ENCODE results near the gene CYP2U1.

GRCh38 chr4:107977966-107978705 lies 46.8 kb downstream of the CYP2U1 start:
- TF ChIP-seq CHD1 (IDR thresholded peaks at IDR 0.05; ENCODE audit: low read depth, low read length) (no peak), SUZ12 (IDR thresholded peaks at IDR 0.05; ENCODE audit: low read length) (no peak), RXRA (IDR thresholded peaks at IDR 0.05; ENCODE audit: insufficient read depth, low read depth, low read length) (no peak), POLR2A (IDR thresholded peaks at IDR 0.05; ENCODE audit: control extremely low read depth in 1 of 2, low read depth in 2 of 2, low read length in 2 of 2) (no peak), CTCF (IDR thresholded peaks at IDR 0.05; ENCODE audit: control extremely low read depth in 1 of 3, insufficient read depth in 1 of 3, low read depth in 1 of 3, low read length in 3 of 3) (no peak), BRCA1 (IDR thresholded peaks at IDR 0.05; ENCODE audit: low read depth, low read length) (no peak), YY1 (IDR thresholded peaks at IDR 0.05; ENCODE audit: low read depth, low read length) (no peak), EP300 (IDR thresholded peaks at IDR 0.05; ENCODE audit: borderline replicate concordance in 1 of 2, low read depth in 2 of 2, low read length in 2 of 2) (no peak), BACH1 (IDR thresholded peaks at IDR 0.05; ENCODE audit: low read length) (no peak), SP1 (IDR thresholded peaks at IDR 0.05; ENCODE audit: low read depth, low read length) (no peak), RAD21 (IDR thresholded peaks at IDR 0.05 in 1 of 2, conservative IDR thresholded peaks at IDR 0.05 in 1 of 2; ENCODE audit: low read depth in 2 of 2, low read length in 2 of 2) (no peak), TAF7 (optimal IDR thresholded peaks at IDR 0.05; ENCODE audit: borderline replicate concordance, low read depth, low read length) (no peak)

All from H1 (cell line).